DND-41 (cell line): ENCODE data around the gene SORCS1.

ENCODE experiments used
- EZH2 ChIP-seq: IDR thresholded peaks from 3 replicates; pipeline ENCODE4 v1.6.1; 2012; ENCODE audit warnings: borderline replicate concordance, low read depth, mild to moderate bottlenecking, moderate library complexity, low read length, inconsistent platforms; ENCODE audit not compliant: severe bottlenecking
- TF ChIP-seq, protein P1 (sequence below): IDR thresholded peaks from 2 replicates; pipeline ENCODE4 v1.5.1; 2012; ENCODE audit warnings: borderline replicate concordance, low read length, moderate library complexity, mild to moderate bottlenecking; ENCODE audit not compliant: poor library complexity, severe bottlenecking; ENCODE audit errors: extremely low read depth

GRCh38 chr10:107064075-107064474 lies 100.4 kb downstream of the SORCS1 start:
- TF ChIP-seq, protein P1, sequence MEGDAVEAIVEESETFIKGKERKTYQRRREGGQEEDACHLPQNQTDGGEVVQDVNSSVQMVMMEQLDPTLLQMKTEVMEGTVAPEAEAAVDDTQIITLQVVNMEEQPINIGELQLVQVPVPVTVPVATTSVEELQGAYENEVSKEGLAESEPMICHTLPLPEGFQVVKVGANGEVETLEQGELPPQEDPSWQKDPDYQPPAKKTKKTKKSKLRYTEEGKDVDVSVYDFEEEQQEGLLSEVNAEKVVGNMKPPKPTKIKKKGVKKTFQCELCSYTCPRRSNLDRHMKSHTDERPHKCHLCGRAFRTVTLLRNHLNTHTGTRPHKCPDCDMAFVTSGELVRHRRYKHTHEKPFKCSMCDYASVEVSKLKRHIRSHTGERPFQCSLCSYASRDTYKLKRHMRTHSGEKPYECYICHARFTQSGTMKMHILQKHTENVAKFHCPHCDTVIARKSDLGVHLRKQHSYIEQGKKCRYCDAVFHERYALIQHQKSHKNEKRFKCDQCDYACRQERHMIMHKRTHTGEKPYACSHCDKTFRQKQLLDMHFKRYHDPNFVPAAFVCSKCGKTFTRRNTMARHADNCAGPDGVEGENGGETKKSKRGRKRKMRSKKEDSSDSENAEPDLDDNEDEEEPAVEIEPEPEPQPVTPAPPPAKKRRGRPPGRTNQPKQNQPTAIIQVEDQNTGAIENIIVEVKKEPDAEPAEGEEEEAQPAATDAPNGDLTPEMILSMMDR, result no peak
- TF ChIP-seq EZH2, result no peak
